Stimulated activated CD4-positive, alpha-beta T cell treated with anti-CD3 and anti-CD28 coated beads, TNF-alpha, amount 100 ng/mL, for 1 hour (primary cell): ENCODE results near the gene SH3BP5.

Experiments
- DNase-seq, 3 donors: peaks; one replicate each; pipeline ENCODE4 v3.0.0-alpha.2; 2020; ENCODE audit warnings: low read depth in 3 of 3, low spot score in 1 of 3

The SH3BP5 gene

GRCh38 chr3:15207836-15208504 lies 124.4 kb downstream of the SH3BP5 start:
- no peak for DNase-seq

GRCh38 chr3:15206662-15207576 lies 125.5 kb downstream of the SH3BP5 start:
- DNase-seq: peak in 1 of 3 donors; percentile 6

GRCh38 chr3:15205934-15206661 lies 126.3 kb downstream of the SH3BP5 start, which contains the start of gene CAPN7:
CAPN7 (plus strand) TSS chr3:15206246; CDS start chr3:15206496, 250 bp downstream.
- DNase-seq: peak; percentile 86 to 95 (median 87)

- no peak for DNase-seq
These were observed 126.9 kb downstream of the SH3BP5 start for GRCh38 chr3:15205482-15205933.
